HTERT RPE-1 (cell line): ENCODE measurements around the gene VMP1.
"Not testable (repeated sequence)": the region's sequence is repeated elsewhere in the genome, so short reads cannot be mapped to it uniquely, and the experiment has no call there.

Experiments used
- in situ Hi-C: fragments of 300-500 bp; cut with MboI; formaldehyde crosslinking; loops from 4 replicates; pipeline ENCODE4 v1.14.3; 2020; ENCODE audit warnings: low sequenced_read_pairs

The VMP1 gene

GRCh38 chr17:59775786-59776350, 68.4 kb downstream of the VMP1 start:
- in situ Hi-C loops: no loop called here

GRCh38 chr17:59776577-59776976, 69.1 kb downstream of the VMP1 start:
- in situ Hi-C loops: no loop called here

GRCh38 chr17:59777033-59777432, 69.6 kb downstream of the VMP1 start:
- in situ Hi-C loops: no loop called here

GRCh38 chr17:59778996-59779395, 71.5 kb downstream of the VMP1 start:
- in situ Hi-C loops: no loop called here

GRCh38 chr17:59779521-59779920, 72.1 kb downstream of the VMP1 start:
- in situ Hi-C loops: no loop called here

- in situ Hi-C loops: not testable (repeated sequence)
Observed at GRCh38 chr17:59780548-59780947, 73.1 kb downstream of the VMP1 start.

- in situ Hi-C loops: no loop called here
Observed at GRCh38 chr17:59783221-59784047, 76.0 kb downstream of the VMP1 start.

- in situ Hi-C loops: no loop called here
Observed at GRCh38 chr17:59785091-59785799, 77.8 kb downstream of the VMP1 start.

- in situ Hi-C loops: no loop called here
Observed at GRCh38 chr17:59786213-59786535, 78.7 kb downstream of the VMP1 start.

- in situ Hi-C loops: no loop called here
Observed at GRCh38 chr17:59786536-59787319, 79.3 kb downstream of the VMP1 start.

GRCh38 chr17:59789849-59790248, 82.4 kb downstream of the VMP1 start:
- in situ Hi-C loops: not testable (repeated sequence)

GRCh38 chr17:59790418-59790817, 83.0 kb downstream of the VMP1 start:
- in situ Hi-C loops: not testable (repeated sequence)

GRCh38 chr17:59790910-59791309, 83.5 kb downstream of the VMP1 start:
- in situ Hi-C loops: no loop called here

GRCh38 chr17:59791603-59792457, 84.4 kb downstream of the VMP1 start:
- in situ Hi-C loops: no loop called here

- in situ Hi-C loops: not testable (repeated sequence)
Observed at GRCh38 chr17:59792458-59792823, 85.0 kb downstream of the VMP1 start.

- in situ Hi-C loops: no loop called here
Observed at GRCh38 chr17:59793205-59793604, 85.8 kb downstream of the VMP1 start.

GRCh38 chr17:59796138-59796537, 88.7 kb downstream of the VMP1 start:
- in situ Hi-C loops: no loop called here

GRCh38 chr17:59796785-59797205, 89.3 kb downstream of the VMP1 start:
- in situ Hi-C loops: no loop called here

- in situ Hi-C loops: no loop called here
Observed at GRCh38 chr17:59798111-59798510, 90.7 kb downstream of the VMP1 start.

GRCh38 chr17:59800530-59800942, 93.1 kb downstream of the VMP1 start:
- in situ Hi-C loops: no loop called here
